Smooth muscle cell (in vitro differentiated cells): Measurements from ENCODE around the gene SCT. TPM values are rescaled to one million over a fixed set of nuclear protein-coding genes. Genes with fewer than 3 reads are reported as not detected.

Experiments
- DNase-seq: peaks from one replicate; lab custom pipeline; 2025; ENCODE audit not compliant: unreplicated experiment; lab: John Stamatoyannopoulos, UW
- H2AFZ ChIP-seq: fragments of 200-600 bp; sonication (generic); 2 replicates; pipeline ENCODE4 v1.6.0; 2016; ENCODE audit warnings: antibody characterized with exemption, low read depth, mild to moderate bottlenecking
- H3F3A ChIP-seq: fragments of 200-600 bp; sonication (generic); 2 replicates; pipeline ENCODE4 v1.6.0; 2017; ENCODE audit warnings: antibody characterized with exemption, low read depth
- H3K27ac ChIP-seq: fragments of 200-600 bp; sonication (generic); 2 replicates; pipeline ENCODE4 v1.5.1; 2016; ENCODE audit warnings: low read depth, mild to moderate bottlenecking
- H3K27me3 ChIP-seq: fragments of 200-600 bp; sonication (generic); 2 replicates; pipeline ENCODE4 v1.6.1; 2016; ENCODE audit warnings: low read depth, mild to moderate bottlenecking
- H3K36me3 ChIP-seq: fragments of 200-600 bp; sonication (generic); 2 replicates; pipeline ENCODE4 v1.5.1; 2016; ENCODE audit warnings: low read depth
- H3K4me1 ChIP-seq: fragments of 200-600 bp; sonication (generic); 2 replicates; pipeline ENCODE4 v1.5.1; 2016; ENCODE audit warnings: low read depth
- H3K4me2 ChIP-seq: fragments of 200-600 bp; sonication (generic); 2 replicates; pipeline ENCODE4 v1.6.0; 2016; ENCODE audit warnings: mild to moderate bottlenecking
- H3K4me3 ChIP-seq: fragments of 200-600 bp; sonication (generic); 2 replicates; pipeline ENCODE4 v1.5.1; 2016; ENCODE audit warnings: mild to moderate bottlenecking
- H3K79me2 ChIP-seq: fragments of 200-600 bp; sonication (generic); 2 replicates; pipeline ENCODE4 v1.6.0; 2016; ENCODE audit warnings: low read depth, mild to moderate bottlenecking
- H3K9ac ChIP-seq: fragments of 200-600 bp; sonication (generic); 2 replicates; pipeline ENCODE4 v1.6.0; 2016; ENCODE audit warnings: low read depth
- H3K9me3 ChIP-seq: fragments of 200-600 bp; sonication (generic); replicated peaks from 2 replicates; pipeline ENCODE4 v1.5.1; 2016; ENCODE audit warnings: low read depth
- H4K20me1 ChIP-seq: fragments of 200-600 bp; sonication (generic); 2 replicates; pipeline ENCODE4 v1.6.0; 2016; ENCODE audit warnings: low read depth
- WGBS: methylation state at CpG from one replicate; pipeline ENCODE4 v1.1.7; 2016; ENCODE audit warnings: low lambda C conversion rate; 5-methylcytosine and 5-hydroxymethylcytosine counted together
- polyA plus RNA-seq: library from polyadenylated mRNA; unstranded; fragments of >200 nt; fragmentation: Nextera tagmentation; extraction: Ambion mirVana; gene quantifications from 2 replicates; pipeline ENCODE4 v1.2.1, GENCODE V29; 2016
- total RNA-seq: library from RNA; depleted of rRNA; stranded (reverse); fragments of >200 nt; gene quantifications from 2 replicates; pipeline ENCODE4 v1.2.3, GENCODE V29; 2014
- TF ChIP-seq, protein P1 (sequence below): fragments of 200-600 bp; sonication (generic); IDR thresholded peaks from 2 replicates; pipeline ENCODE4 v1.5.1; 2017; ENCODE audit warnings: borderline replicate concordance, mild to moderate bottlenecking, antibody characterized with exemption; ENCODE audit not compliant: insufficient read depth, poor library complexity, severe bottlenecking

Gene SCT
- total and polyA plus RNA-seq, 2 experiments from 2014 or later = 1.4 TPM; not detected in 1

DNA sequence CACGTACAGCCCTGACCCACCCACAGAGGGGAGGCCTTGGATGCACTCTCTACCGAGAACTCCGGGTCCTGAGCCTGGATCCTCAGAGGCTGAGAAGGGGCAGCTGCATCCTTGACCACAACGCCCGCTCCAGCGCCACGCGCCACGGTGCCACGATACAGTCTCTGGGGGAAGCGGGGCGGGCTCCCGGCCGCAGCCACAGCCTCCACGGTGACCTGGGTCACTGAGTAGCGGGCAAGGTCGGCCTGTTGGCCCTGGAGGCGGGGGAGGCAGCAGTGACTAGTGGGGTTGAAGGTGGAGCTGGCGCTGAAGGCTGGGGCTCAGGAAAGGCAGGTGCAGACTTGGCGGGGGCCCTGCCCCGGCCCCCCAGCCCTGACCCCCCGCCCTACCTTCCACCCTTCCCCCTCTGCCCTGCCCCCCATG lies 7.3 kb downstream of the SCT start:
- TF ChIP-seq, protein P1, sequence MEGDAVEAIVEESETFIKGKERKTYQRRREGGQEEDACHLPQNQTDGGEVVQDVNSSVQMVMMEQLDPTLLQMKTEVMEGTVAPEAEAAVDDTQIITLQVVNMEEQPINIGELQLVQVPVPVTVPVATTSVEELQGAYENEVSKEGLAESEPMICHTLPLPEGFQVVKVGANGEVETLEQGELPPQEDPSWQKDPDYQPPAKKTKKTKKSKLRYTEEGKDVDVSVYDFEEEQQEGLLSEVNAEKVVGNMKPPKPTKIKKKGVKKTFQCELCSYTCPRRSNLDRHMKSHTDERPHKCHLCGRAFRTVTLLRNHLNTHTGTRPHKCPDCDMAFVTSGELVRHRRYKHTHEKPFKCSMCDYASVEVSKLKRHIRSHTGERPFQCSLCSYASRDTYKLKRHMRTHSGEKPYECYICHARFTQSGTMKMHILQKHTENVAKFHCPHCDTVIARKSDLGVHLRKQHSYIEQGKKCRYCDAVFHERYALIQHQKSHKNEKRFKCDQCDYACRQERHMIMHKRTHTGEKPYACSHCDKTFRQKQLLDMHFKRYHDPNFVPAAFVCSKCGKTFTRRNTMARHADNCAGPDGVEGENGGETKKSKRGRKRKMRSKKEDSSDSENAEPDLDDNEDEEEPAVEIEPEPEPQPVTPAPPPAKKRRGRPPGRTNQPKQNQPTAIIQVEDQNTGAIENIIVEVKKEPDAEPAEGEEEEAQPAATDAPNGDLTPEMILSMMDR = no peak
- 99% methylated on average over 11 of the region's 22 CpGs for WGBS
- no peak for DNase-seq
- no peaks in the 10 kb centered on the region for H3K36me3 ChIP-seq
- H3K4me1 ChIP-seq = peaks cover 7% of the 10 kb centered on the region
- H4K20me1 ChIP-seq = peaks cover 34% of the 10 kb centered on the region
- H3K27me3 ChIP-seq = no peaks in the 10 kb centered on the region
- no peak overlapping the region for H3K4me2 ChIP-seq
- no peaks in the 10 kb centered on the region for H3K79me2 ChIP-seq
- no peak overlapping the region for H3K27ac ChIP-seq
- H2AFZ ChIP-seq = no peak overlapping the region
- H3K9ac ChIP-seq = no peak overlapping the region
- no peak overlapping the region for H3K4me3 ChIP-seq
- peaks cover 2% of the 10 kb centered on the region for H3F3A ChIP-seq
- H3K9me3 ChIP-seq = no peaks in the 10 kb centered on the region

DNA sequence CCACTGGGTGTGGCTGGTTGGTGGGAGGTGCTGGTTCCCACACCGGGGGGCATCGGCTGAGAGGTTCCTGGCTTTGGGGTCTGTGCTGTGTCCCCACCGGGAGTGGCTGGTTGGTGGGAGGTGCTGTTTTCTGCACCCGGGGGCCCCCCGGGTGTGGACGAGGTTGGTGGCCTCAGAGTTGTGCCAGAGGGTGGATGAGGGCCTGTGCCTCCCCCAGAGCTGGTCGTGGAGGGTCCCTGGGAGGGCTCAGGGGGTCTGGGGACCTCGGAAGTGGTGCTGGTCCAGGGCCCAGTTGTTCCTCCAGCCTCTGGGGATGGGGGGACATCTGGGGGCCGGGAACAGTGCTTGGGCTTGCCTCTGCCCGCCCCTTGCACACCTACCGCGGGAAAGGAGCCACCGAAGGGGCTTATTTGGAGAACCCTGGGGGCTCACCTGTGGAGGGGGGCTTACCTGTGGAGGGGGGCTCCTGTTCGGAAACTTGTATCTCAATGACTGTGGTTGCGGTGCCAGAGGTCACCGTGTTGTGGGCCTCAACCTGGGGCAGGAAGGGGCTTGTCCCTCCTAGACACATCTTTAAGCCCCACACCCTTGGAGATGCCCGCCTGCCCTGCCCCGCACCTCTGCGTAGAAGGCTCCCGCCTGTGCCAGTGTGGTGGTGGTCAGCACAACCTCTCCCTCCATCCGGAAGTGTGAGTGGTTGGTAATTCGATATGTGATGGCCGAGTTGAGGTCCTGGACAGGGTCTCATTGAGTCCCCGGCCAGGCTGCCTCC lies 7.9 kb downstream of the SCT start:
- Histone ChIP-seq H3K27ac (no peak overlapping the region), H3K36me3 (no peaks in the 10 kb centered on the region), H3K4me2 (no peak overlapping the region), H3K9ac (no peak overlapping the region), H3K27me3 (no peaks in the 10 kb centered on the region), H3K9me3 (no peaks in the 10 kb centered on the region), H3K4me3 (no peak overlapping the region), H2AFZ (no peak overlapping the region), H3K79me2 (no peaks in the 10 kb centered on the region), H3K4me1 (peaks cover 7% of the 10 kb centered on the region), H4K20me1 (peaks cover 34% of the 10 kb centered on the region), H3F3A (peaks cover 8% of the 10 kb centered on the region)
- TF ChIP-seq, protein P1 = no peak
- 96% methylated on average over 24 of the region's 24 CpGs for WGBS
- no peak for DNase-seq

DNA sequence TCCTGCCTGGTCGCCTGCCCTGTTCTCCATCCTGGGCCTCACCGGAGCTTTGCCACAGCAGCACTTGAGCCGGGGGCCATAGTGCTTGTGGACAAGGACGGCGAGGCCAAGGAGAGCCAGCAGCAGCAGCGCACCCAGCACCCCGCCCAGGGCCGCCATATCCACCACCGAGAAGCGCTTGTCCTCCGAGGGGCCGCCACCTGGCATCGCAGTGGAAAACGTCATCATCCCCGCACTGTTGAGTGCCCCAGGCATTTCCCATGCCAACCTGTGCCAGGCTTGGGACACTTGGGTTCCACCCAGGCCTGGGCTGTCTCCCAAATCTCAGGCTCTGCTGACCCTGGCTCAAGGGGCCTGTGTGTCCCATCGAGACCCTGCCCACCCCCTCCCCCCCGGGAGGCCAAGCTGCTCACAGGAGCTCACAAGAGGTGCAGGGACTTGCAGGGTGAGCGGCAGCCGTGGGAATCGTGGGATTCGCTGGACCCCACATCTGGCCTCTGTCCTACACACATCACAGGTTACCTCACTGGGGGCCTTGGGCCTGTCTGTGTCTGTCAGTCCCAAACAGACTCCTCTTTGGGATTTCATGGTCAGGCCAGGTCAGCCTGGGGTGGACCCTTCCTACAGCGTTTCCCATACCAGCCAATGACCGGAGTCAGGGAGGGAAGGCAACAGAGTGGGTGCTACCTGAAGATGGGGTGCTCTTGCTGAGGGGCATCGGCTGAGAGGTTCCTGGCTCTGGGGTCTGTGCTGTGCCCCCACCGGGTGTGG lies 8.9 kb downstream of the SCT start:
- Histone ChIP-seq H3K9ac (no peak overlapping the region), H3F3A (peaks cover 8% of the 10 kb centered on the region), H3K36me3 (no peaks in the 10 kb centered on the region), H3K79me2 (no peaks in the 10 kb centered on the region), H3K27me3 (no peaks in the 10 kb centered on the region), H3K4me2 (no peak overlapping the region), H3K9me3 (no peaks in the 10 kb centered on the region), H4K20me1 (peaks cover 41% of the 10 kb centered on the region), H3K4me1 (peaks cover 7% of the 10 kb centered on the region), H3K4me3 (no peak overlapping the region), H2AFZ (no peak overlapping the region), H3K27ac (no peak overlapping the region)
- no peak for DNase-seq
- TF ChIP-seq, protein P1 = no peak
- 96% methylated on average over 25 of the region's 25 CpGs for WGBS
